ENCODE data around the gene CCDC178.

The CCDC178 gene

DNA sequence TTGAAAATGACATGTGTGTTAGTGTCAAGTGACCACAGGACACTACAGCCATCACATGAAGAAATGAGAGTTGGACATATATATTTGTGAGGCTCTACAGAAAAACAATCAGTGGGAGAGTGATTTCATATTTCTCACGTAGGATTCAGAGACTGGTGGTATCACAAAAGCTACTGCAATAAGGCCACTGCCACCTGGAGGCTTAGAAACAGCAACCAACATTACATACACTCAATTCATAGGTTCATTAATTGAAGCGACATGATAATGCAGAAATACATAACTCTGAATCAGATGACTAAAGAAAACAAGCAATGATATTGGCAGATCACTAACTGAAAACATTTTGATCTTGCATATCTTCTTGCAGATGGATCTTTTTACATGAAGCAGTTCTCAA lies 419.6 kb downstream of the CCDC178 start:
- TF ChIP-seq, protein P1, sequence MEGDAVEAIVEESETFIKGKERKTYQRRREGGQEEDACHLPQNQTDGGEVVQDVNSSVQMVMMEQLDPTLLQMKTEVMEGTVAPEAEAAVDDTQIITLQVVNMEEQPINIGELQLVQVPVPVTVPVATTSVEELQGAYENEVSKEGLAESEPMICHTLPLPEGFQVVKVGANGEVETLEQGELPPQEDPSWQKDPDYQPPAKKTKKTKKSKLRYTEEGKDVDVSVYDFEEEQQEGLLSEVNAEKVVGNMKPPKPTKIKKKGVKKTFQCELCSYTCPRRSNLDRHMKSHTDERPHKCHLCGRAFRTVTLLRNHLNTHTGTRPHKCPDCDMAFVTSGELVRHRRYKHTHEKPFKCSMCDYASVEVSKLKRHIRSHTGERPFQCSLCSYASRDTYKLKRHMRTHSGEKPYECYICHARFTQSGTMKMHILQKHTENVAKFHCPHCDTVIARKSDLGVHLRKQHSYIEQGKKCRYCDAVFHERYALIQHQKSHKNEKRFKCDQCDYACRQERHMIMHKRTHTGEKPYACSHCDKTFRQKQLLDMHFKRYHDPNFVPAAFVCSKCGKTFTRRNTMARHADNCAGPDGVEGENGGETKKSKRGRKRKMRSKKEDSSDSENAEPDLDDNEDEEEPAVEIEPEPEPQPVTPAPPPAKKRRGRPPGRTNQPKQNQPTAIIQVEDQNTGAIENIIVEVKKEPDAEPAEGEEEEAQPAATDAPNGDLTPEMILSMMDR (IDR thresholded peaks at IDR 0.05; ENCODE audit: insufficient read depth, low read length, missing control alignments): no peak
- no peak for DNase-seq (ENCODE audit: low read depth, low spot score)
- POLR2A ChIA-PET: no interaction called here
- CTCF ChIA-PET: no interaction called here
- no peak overlapping the region for H3K4me3 ChIP-seq (ENCODE audit: low read depth, low read length)

DNA sequence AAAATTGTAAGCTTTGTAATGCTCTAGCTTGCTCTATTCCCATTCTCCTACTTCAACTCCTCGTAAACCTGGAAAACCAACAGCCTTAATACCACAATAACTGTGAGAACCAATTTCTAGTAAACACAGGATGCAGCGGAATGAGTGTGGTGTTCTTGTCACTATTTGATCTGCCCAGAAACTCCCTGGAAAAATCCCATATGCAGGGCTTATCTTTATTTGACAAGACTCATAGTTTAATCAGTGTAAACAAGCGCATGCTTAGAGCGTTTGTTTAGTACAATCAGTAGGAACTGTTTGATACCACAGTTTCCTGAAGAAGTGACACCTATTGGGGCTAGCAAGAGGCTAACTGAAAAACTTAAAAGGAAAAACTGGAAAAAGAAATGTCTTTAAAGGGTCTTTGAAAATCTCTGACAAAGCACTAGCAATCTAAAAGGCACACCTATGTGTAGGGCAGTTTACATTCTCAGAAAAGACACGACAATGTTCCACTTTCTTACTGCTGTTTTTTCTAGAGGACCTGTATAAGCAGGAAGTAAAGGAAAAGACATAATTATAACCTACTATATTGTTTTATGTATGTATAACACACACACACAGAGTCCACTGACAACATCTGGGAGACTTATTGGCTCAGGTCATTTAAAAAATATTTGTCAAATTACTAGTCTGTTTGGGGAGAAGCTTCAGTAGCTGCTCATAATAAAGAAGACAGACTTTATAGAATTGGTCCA lies 426.3 kb downstream of the CCDC178 start:
- no peak for DNase-seq (ENCODE audit: low read depth, low spot score)
- ChIA-PET CTCF (no interaction called here), POLR2A (no interaction called here)
- H3K4me3 ChIP-seq (ENCODE audit: low read depth, low read length): no peak overlapping the region
- TF ChIP-seq, protein P1 (IDR thresholded peaks at IDR 0.05; ENCODE audit: insufficient read depth, low read length, missing control alignments): no peak

DNA sequence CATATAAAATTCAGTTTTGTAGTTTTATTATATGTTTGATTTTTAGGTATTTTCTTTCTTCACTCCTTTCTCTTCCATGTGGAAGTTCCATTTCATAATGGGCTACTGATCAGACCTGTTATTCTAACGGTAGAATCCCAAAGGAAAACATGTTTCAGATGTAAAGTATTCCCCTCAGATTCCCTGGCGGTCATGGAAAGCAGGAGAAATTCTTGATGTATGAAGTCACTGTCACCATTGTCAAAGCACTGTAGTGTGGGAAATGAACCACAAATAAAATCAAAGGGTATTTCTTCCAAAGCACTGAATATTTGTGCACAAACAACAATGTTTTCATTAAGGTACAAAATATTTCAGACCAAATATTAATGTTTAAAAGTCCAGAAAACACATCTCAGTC lies 430.4 kb downstream of the CCDC178 start:
- TF ChIP-seq, protein P1 (IDR thresholded peaks at IDR 0.05; ENCODE audit: insufficient read depth, low read length, missing control alignments): no peak
- DNase-seq (ENCODE audit: low read depth, low spot score): no peak
- H3K4me3 ChIP-seq (ENCODE audit: low read depth, low read length): no peak overlapping the region
- POLR2A ChIA-PET: no interaction called here
- CTCF ChIA-PET: no interaction called here

DNA sequence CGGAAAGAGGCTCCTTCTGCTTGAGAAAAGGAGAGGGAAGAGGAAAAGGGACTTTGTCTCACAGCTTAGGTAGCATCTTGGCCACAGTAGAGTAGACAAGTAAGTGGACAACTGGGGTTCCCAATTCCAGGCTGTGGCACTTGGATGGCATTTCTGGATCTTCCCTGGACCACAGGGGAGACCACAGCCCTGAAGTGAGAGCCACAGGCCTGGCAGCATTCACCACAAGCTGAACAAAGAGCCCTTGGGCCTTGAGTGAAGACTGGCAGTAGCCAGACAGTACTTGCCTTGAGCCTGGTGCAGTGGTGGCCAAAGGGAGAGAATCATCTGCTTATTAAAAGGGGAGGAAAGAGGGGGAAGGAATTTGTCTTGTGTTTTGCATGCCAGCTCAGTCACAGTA lies 441.6 kb downstream of the CCDC178 start:
- TF ChIP-seq, protein P1 (IDR thresholded peaks at IDR 0.05; ENCODE audit: insufficient read depth, low read length, missing control alignments): no peak
- DNase-seq (ENCODE audit: low read depth, low spot score): no peak
- POLR2A ChIA-PET: no interaction called here
- H3K4me3 ChIP-seq (ENCODE audit: low read depth, low read length): no peak overlapping the region
- CTCF ChIA-PET: no interaction called here

DNA sequence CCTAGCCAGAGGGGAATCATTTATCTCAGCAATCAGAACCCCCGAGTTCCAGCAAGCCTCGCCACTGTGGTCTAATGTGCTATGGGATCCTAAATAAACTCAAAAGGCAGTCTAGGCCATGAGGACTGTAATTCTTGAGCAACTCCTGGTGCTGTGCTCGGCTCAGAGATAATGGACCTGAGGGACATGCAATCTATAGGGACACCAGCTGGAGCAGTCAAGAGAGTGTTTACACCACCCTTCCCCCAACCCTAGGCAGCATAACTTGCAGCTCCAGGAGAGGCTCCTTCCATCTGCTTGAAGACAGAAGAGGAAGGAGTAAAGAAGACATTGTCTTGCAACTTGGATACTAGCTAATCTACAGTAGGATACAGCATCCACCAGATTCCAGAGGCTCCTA lies 442.2 kb downstream of the CCDC178 start:
- ChIA-PET POLR2A (no interaction called here), CTCF (no interaction called here)
- DNase-seq (ENCODE audit: low read depth, low spot score): no peak
- no peak overlapping the region for H3K4me3 ChIP-seq (ENCODE audit: low read depth, low read length)
- TF ChIP-seq, protein P1 (IDR thresholded peaks at IDR 0.05; ENCODE audit: insufficient read depth, low read length, missing control alignments): no peak

DNA sequence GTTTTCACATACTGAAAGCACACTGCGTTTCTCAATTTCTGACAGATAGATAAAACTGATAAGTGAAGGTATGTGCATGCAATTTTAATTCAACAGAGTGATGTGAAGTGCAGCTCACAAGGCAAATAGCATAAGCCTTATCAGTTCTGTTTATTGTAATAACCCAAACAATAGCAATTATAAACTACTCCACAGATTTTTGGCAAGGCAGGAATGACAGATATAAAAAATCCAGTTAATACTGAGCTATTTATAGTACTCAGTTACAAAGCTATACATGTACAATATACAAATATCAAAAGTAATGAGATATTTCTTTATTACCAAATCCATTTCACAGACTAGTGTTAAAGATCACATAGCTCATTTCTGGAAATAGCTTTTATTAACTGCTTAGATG lies 456.8 kb downstream of the CCDC178 start:
- CTCF ChIA-PET: no interaction called here
- H3K4me3 ChIP-seq (ENCODE audit: low read depth, low read length): no peak overlapping the region
- DNase-seq (ENCODE audit: low read depth, low spot score): no peak
- TF ChIP-seq, protein P1 (IDR thresholded peaks at IDR 0.05; ENCODE audit: insufficient read depth, low read length, missing control alignments): no peak
- POLR2A ChIA-PET: no interaction called here

All from AG04449 (cell line).